ENCODE results near the gene EPHA10.

- no peak for TF ChIP-seq POU6F1 (CRISPR knock-in tag; IDR thresholded peaks at IDR 0.05; ENCODE audit: borderline replicate concordance, low read depth)
- TF ChIP-seq ZFP3 (CRISPR knock-in tag; IDR thresholded peaks at IDR 0.05) = no peak
- no peak for TF ChIP-seq ESRRG (CRISPR knock-in tag; IDR thresholded peaks at IDR 0.05)
- TF ChIP-seq ZNF70 (CRISPR knock-in tag; IDR thresholded peaks at IDR 0.05) = no peak
- TF ChIP-seq, protein P1, sequence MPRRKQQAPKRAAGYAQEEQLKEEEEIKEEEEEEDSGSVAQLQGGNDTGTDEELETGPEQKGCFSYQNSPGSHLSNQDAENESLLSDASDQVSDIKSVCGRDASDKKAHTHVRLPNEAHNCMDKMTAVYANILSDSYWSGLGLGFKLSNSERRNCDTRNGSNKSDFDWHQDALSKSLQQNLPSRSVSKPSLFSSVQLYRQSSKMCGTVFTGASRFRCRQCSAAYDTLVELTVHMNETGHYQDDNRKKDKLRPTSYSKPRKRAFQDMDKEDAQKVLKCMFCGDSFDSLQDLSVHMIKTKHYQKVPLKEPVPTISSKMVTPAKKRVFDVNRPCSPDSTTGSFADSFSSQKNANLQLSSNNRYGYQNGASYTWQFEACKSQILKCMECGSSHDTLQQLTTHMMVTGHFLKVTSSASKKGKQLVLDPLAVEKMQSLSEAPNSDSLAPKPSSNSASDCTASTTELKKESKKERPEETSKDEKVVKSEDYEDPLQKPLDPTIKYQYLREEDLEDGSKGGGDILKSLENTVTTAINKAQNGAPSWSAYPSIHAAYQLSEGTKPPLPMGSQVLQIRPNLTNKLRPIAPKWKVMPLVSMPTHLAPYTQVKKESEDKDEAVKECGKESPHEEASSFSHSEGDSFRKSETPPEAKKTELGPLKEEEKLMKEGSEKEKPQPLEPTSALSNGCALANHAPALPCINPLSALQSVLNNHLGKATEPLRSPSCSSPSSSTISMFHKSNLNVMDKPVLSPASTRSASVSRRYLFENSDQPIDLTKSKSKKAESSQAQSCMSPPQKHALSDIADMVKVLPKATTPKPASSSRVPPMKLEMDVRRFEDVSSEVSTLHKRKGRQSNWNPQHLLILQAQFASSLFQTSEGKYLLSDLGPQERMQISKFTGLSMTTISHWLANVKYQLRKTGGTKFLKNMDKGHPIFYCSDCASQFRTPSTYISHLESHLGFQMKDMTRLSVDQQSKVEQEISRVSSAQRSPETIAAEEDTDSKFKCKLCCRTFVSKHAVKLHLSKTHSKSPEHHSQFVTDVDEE (CRISPR knock-in tag; IDR thresholded peaks at IDR 0.05) = no peak
- TF ChIP-seq PATZ1 (CRISPR knock-in tag; IDR thresholded peaks at IDR 0.05; ENCODE audit: borderline replicate concordance) = no peak
- no peak for TF ChIP-seq RARB (CRISPR knock-in tag; IDR thresholded peaks at IDR 0.05)
- TF ChIP-seq ZNF565 (CRISPR knock-in tag; conservative IDR thresholded peaks at IDR 0.05; ENCODE audit: low read depth) = no peak
- no peak for TF ChIP-seq CSDC2 (CRISPR knock-in tag; IDR thresholded peaks at IDR 0.05)
- no peak for TF ChIP-seq ZC3H10 (CRISPR knock-in tag; IDR thresholded peaks at IDR 0.05)
- TF ChIP-seq ZNF8 (CRISPR knock-in tag; IDR thresholded peaks at IDR 0.05) = no peak
- TF ChIP-seq GLIS3 (CRISPR knock-in tag; IDR thresholded peaks at IDR 0.05) = no peak
- TF ChIP-seq TOX (CRISPR knock-in tag; IDR thresholded peaks at IDR 0.05; ENCODE audit: borderline replicate concordance) = no peak
- no peak for TF ChIP-seq ARNTL (CRISPR knock-in tag; IDR thresholded peaks at IDR 0.05; ENCODE audit: borderline replicate concordance, low read depth)
Observed at GRCh38 chr1:37723072-37723389, 41.9 kb downstream of the EPHA10 start.
